K562 (cell line): ENCODE data around the gene MAMDC2. TPM values are rescaled to one million over a fixed set of nuclear protein-coding genes. Genes with fewer than 3 reads are reported as not detected.

Source experiments
- BHLHE40 ChIP-seq: IDR thresholded peaks from 2 replicates; pipeline ENCODE4 v1.6.1; 2011; ENCODE audit warnings: low read length, improper control_type of control experiment
- BRF1 ChIP-seq: IDR thresholded peaks from 3 replicates; pipeline ENCODE4 v1.6.1; 2011; ENCODE audit warnings: borderline replicate concordance, mild to moderate bottlenecking; ENCODE audit not compliant: insufficient read length; ENCODE audit errors: extremely low read depth
- CUX1 ChIP-seq: fragments of 200-800 bp; sonication (Bioruptor generic); IDR thresholded peaks from 2 replicates; pipeline ENCODE4 v1.6.1; 2016; ENCODE audit warnings: missing genetic modification characterization, missing compliant biosample characterization
- TSC22D4 ChIP-seq: fragments of 450-650 bp; IDR thresholded peaks from 2 replicates; pipeline ENCODE4 v1.6.1; 2016; ENCODE audit warnings: missing genetic modification characterization, missing biosample characterization, control low read depth
- ZBTB40 ChIP-seq, 2 experiments: fragments of 450-650 bp in 1 of 2; sonication (generic) in 1 of 2; formaldehyde crosslinking in 1 of 2; IDR thresholded peaks; 2 replicates each; pipeline versions ENCODE4 v1.7.1 to v1.9.0; 2016 to 2022; ENCODE audit warnings: inconsistent platforms in 1 of 2, mild to moderate bottlenecking in 1 of 2, missing genetic modification reagents in 1 of 2
- polyA plus RNA-seq, 8 experiments: library from polyadenylated mRNA; depleted of rRNA in 4 of 8; stranded (reverse) in 5 of 8; unstranded in 3 of 8; fragments of >200 nt; fragmentation: Nextera tagmentation in 2 of 8; fragmentation: Illumina TruSeq in 1 of 8; extraction: Ambion mirVana in 2 of 8; extraction: Trizol in 1 of 8; gene quantifications; 2 replicates each; pipeline versions ENCODE4 v1.2.1 to v1.2.3, GENCODE V29; 2011 to 2014; ENCODE audit warnings: inconsistent platforms in 1 of 8, missing spikeins in 1 of 8
- total RNA-seq, 7 experiments: library from RNA; depleted of rRNA in 6 of 7; stranded (reverse); fragments of >200 nt in 6 of 7; fragmentation: Illumina TruSeq in 2 of 7; extraction: Trizol in 2 of 7; gene quantifications; 2 replicates each; pipeline versions ENCODE4 v1.2.1 to v1.2.3, GENCODE V29; 2011 to 2021; ENCODE audit warnings: low replicate concordance in 1 of 7
- TF ChIP-seq, protein P1 (sequence below): fragments of 250-450 bp; sonication (Bioruptor Pico); IDR thresholded peaks from 2 replicates; pipeline ENCODE4 v1.5.0; 2020; ENCODE audit warnings: mild to moderate bottlenecking

Gene MAMDC2
- total and polyA plus RNA-seq, 9 of the 15 experiments (the other 6 are each of a cell fraction or from before 2014, with no cell fraction given): 0.01 to 0.03 TPM; not detected in 7

DNA sequence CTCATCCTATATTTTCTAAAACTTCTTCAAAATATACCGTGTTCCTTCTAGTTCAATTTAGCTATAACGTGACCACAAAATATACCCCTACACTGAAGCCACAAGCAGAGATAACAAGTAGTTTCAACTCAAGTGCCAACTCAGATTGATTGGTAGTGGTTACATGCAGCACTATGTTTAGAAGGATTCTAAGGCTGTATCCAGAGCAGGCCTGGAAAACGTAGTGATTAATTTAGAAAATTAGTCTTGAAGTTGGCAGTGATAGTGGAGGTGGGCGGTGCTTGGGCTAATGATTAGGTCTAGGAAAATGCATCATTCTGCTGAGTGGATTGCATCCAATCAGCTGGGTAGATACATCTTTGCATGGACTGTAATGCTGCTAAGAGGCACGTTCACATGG, 61.5 kb downstream of the MAMDC2 start (continued):
- TF ChIP-seq CUX1 (CRISPR knock-in tag) (no peak), ZBTB40 (IDR thresholded peaks at IDR 0.05) (no peak), ZBTB40 (CRISPR knock-in tag; IDR thresholded peaks at IDR 0.05) (no peak), TSC22D4 (no peak), BHLHE40 (no peak), BRF1 (no peak)
- TF ChIP-seq, protein P1, sequence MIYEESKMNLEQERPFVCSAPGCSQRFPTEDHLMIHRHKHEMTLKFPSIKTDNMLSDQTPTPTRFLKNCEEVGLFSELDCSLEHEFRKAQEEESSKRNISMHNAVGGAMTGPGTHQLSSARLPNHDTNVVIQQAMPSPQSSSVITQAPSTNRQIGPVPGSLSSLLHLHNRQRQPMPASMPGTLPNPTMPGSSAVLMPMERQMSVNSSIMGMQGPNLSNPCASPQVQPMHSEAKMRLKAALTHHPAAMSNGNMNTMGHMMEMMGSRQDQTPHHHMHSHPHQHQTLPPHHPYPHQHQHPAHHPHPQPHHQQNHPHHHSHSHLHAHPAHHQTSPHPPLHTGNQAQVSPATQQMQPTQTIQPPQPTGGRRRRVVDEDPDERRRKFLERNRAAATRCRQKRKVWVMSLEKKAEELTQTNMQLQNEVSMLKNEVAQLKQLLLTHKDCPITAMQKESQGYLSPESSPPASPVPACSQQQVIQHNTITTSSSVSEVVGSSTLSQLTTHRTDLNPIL (CRISPR knock-in tag): no peak
